SU-DHL-6 (cell line): ENCODE data around the gene DMBT1.

Source experiments
- CTCF ChIP-seq: fragments of 200-600 bp; sonication (generic); IDR thresholded peaks from one replicate; pipeline ENCODE4 v1.5.1; 2017; ENCODE audit warnings: antibody characterized with exemption, mild to moderate bottlenecking, low read length, moderate library complexity; ENCODE audit not compliant: insufficient read depth, poor library complexity, severe bottlenecking
- EZH2phosphoT487 ChIP-seq: fragments of 200-600 bp; sonication (generic), shearing (Covaris generic); conservative IDR thresholded peaks from 2 replicates; pipeline ENCODE4 v1.6.1; 2018; ENCODE audit warnings: mild to moderate bottlenecking, antibody characterized with exemption, low read length, moderate library complexity, mixed read lengths

- TF ChIP-seq CTCF (no peak), EZH2phosphoT487 (no peak)
Observed at GRCh38 chr10:122553341-122553740, 7.2 kb upstream of the DMBT1 start.
